GM18868 (cell line): ENCODE results near the gene RNF180.
"Not testable (repeated sequence)": the region's sequence is repeated elsewhere in the genome, so short reads cannot be mapped to it uniquely, and the experiment has no call there.

Experiments
- ATAC-seq: cut with Tn5 transposase; IDR thresholded peaks from one replicate; pipeline ENCODE4 v1.9.1; 2021; ENCODE audit warnings: mild to moderate bottlenecking, moderate library complexity; ENCODE audit not compliant: unreplicated experiment

RNF180 gene

GRCh38 chr5:64347309-64347708 is 181.7 kb downstream of the RNF180 start:
- ATAC-seq, result no peak

DNA sequence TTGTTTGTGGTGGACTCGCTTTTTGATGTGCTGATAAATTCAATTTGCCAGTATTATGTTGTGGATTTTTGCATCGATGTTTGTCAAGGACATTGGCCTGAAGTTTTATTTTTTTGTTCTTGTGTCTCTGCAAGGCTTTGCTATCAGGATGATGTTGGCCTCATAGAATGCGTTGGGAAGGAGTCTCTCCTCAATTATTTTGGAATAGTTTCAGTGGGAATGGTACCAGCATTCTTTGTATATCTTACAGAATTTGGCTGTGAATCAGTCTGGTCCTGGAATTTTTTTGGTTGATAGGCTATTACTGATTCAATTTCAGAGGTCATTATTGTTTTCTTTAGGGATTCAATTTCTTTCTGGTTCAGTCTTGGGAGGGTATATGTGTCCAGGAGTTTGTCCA is 198.8 kb downstream of the RNF180 start:
- ATAC-seq, result no peak

GRCh38 chr5:64384765-64385164 is 219.1 kb downstream of the RNF180 start:
- peak; percentile 94 for ATAC-seq

GRCh38 chr5:64397552-64397951 is 231.9 kb downstream of the RNF180 start:
- no peak for ATAC-seq

DNA sequence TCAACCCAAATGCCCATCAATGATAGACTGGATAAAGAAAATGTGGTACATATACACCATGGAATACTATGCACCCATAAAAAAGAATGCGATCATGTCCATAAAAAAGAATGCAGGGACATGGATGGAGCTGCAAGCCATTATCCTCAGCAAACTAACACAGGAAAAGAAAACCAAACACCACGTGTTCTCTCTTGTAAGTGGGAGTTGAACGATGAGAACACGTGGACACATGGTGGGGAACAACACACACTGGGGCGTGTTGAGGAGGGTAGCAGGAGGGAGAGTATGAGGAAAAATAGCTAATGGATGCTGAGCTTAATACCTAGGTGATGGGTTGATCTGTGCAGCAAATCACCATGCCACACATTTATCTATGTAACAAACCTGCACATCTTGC is 233.1 kb downstream of the RNF180 start:
- not testable (repeated sequence) for ATAC-seq

DNA sequence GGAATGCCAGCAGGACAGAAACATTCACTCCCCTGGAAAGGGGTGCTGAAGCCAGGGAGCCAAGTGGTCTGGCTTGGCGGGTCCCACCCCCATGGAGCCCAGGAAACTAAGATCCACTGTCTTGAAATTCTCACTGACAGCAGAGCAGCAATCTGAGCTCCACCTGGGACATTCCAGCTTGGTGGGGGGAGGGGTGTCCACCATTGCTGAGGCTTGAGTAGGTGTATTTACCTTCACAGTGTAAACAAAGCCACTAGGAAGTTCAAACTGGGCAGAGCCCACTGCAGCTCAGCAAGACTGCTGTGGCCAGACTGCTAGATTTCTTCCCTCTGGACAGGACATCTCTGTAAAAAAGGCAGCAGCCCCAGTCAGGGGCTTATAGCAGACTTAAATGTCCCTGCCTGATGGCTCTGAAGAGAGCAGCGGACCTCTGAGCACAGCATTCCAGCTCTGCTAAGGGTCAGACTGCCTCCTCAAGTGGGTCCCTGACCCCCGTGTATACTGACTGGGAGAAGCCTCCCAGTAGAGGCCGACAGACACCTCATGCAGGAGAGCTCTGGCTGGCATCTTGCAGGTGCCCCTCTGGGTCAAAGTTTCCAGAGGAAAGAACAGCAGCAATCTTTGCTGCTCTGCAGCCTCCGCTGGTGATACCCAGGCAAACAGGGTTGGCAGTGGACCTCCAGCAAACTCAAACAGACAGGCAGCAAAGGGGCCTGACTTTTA is 241.6 kb downstream of the RNF180 start:
- ATAC-seq, result not testable (repeated sequence)

DNA sequence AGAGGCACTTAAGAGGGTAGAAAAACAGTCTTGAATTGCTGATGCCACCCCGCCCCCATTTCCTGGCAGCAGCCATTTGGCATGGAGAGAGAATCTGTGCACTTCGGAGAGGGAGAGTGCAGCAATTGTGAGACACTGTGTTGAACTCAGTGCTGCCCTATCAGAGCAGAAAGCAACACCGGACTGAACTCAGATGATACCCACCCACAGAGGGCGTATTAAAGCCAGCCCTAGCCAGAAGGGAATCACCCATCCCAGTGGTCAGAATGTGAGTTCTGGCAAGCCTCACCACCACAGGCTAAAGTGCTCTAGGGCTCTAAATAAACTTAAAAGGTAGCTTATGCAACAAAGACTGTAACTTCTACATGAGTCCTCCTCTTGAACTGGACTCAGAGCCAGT is 251.7 kb downstream of the RNF180 start:
- ATAC-seq, result no peak

- no peak for ATAC-seq
These were observed 252.4 kb downstream of the RNF180 start for GRCh38 chr5:64418013-64418412.
